ENCODE results near the gene UNK. TPM values are rescaled to one million over a fixed set of nuclear protein-coding genes. Genes with fewer than 3 reads are reported as not detected.
"Not testable (repeated sequence)": the region's sequence is repeated elsewhere in the genome, so short reads cannot be mapped to it uniquely, and the experiment has no call there.

Gene UNK
- total RNA-seq, 1 donor from 2014 or later: 21.2 TPM

GRCh38 chr17:75791254-75791653, 6.6 kb downstream of the UNK start:
- FAIRE-seq (no peak), DNase-seq (ENCODE audit: low spot score in 2 of 2) (no peak)

DNA sequence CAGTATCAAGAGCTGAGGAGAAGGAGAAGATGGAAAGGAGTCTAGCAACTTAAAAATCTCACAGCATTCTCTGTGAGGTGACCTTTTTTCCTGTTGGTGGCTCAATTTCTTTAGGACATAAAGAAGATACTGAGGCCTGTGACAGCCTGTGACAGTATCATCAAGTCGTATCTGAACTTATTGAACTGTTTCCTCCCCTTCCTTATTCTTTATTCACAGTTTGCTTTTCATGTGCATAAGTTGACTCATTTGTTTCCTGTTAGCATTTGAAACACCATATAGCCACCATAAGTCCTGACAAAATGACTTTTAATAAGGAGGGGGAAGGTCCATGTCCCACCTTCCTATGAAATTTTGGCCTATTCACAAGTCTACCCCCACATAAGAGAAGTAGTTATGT, 8.9 kb downstream of the UNK start:
- no peak for FAIRE-seq

GRCh38 chr17:75795820-75796607, 11.4 kb downstream of the UNK start:
- no peak for FAIRE-seq
- no peak for DNase-seq (ENCODE audit: low spot score in 2 of 2)

More for the DNA sequence above, 8.9 kb downstream of the UNK start:
- no peak for DNase-seq (ENCODE audit: low spot score in 2 of 2)

GRCh38 chr17:75799402-75799801, 14.8 kb downstream of the UNK start:
- FAIRE-seq (no peak), DNase-seq (ENCODE audit: low spot score in 2 of 2) (no peak)

GRCh38 chr17:75803883-75804282, 19.3 kb downstream of the UNK start:
- DNase-seq (ENCODE audit: low spot score in 2 of 2) (no peak), FAIRE-seq (no peak)

DNA sequence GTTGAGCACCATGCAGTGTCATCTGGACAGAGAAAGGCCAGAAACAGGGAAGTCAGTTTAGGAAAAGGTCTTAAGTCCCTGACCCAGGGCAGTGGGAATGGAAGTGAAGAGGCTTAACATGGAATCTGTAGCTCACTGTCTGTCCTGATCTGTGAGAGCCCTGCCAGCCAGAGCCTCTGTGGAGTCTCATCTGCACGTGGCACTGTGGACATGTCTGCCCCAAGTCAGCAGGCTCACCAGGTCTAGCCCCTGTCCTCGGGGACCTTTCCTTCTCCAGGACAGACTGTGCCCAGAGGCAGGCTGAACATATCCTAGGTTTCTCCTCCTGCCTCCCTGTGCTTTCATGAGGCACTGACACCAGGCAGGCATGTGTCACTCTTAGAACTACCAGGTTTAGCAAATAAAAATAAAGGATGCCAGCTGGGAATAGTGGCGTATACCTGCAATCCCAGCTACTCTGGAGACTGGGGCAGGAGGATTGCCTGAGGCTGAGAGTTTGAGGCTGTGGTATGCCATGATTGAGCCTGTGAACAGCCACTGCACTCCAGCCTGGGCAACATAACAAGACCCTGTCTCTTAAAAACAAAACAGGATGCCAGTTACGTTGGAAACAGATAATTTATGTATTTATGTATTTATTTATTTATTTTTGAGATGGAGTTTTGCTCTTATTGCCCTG, 22.4 kb downstream of the UNK start:
- DNase-seq (ENCODE audit: low spot score in 2 of 2) (no peak), FAIRE-seq (no peak)

DNA sequence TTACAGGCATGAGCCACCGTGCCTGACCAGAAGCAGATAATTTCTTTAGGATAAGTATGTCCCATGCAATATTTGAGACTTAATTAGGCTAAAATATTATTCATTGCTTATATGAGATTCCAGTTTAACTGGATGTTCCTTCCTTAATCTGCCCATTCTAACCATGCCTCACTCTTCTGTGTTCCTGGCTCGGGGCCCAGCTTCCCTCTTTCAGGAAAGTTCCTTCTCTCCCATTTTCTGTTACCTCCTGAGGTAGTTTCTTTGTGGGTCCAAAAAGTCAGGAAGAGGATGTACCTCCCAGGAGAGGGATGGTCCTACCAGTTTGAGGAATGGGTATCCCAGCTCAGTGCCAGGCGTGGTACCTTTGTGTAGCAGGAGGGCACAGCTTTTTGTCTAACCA, 23.3 kb downstream of the UNK start:
- no peak for DNase-seq (ENCODE audit: low spot score in 2 of 2)
- no peak for FAIRE-seq

DNA sequence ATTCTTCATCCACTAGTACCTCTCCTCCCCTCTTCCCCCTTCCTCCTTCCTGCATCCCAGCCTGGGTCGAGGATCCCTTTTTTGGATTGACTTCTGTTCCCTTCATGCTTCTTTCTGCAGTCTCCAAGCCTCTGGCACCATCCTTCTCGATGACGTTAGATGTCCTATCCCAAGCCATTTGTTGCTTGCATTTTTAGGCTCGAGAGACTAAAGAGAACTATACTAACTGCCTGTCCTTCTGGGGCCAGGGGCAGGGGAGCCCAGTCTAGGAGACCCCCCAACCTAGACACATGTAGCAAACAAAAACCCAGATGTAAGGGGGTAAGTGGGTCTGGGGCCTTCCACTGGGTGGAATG, 23.9 kb downstream of the UNK start:
- DNase-seq (ENCODE audit: low spot score in 2 of 2) (no peak), FAIRE-seq (no peak)

DNA sequence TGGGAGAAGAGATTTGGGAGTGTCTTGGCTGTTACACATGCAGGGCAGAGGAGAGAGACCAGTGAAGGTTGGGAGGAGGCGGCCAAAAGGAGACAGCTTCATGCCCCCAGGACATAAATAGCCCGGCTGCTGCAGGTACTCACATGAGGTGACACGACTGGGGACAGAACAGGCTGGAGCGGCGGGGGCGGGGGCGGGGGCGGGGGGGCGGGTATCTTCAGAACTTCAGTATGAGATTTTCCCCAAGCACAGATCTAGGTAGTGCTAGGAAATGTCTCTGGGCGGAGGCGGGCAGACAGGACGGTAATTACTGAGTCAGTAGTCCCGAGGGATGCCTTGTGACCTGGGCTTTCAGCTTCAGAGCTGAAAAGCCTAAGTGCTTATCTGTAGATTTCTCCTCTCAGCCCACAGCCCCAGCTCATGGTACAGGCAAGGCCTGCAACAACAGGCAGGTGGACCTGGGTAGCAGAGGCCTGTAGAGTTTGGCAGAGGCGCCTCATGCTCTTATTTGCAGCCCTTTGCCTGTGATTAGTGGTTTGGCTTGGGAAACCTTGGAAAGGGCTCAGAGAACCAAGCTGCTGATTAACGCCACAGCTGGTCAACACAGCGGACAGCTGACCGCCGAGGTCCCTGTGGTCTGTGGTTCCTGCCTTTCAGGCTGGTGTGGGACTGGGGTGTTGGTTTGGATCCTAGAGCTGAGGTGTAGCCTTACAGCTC, 24.5 kb downstream of the UNK start:
- no peak for FAIRE-seq

GRCh38 chr17:75809631-75810111, 25.1 kb downstream of the UNK start:
- DNase-seq (ENCODE audit: low spot score in 2 of 2) (no peak), FAIRE-seq (no peak)

More for the DNA sequence above, 24.5 kb downstream of the UNK start:
- no peak for DNase-seq (ENCODE audit: low spot score in 2 of 2)

GRCh38 chr17:75810216-75810615, 25.6 kb downstream of the UNK start:
- FAIRE-seq (no peak), DNase-seq (ENCODE audit: low spot score in 2 of 2) (no peak)

DNA sequence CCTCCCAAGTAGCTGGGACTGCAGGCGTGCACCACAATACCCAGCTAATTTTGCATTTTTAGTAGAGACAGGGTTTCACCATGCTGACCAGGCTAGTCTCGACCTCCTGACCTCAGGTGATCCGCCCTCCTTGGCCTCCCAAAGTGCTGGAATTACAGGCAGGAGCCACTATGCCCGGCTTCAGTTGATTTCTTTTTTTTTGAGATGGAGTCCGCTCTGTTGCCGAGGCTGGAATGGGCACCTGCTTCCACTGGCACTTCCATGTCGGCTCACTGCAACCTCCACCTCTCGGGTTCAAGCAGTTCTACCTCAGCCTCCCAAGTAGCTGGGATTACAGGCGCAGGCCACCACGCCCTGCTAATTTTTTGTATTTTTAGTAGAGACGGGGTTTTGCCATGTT, 26.1 kb downstream of the UNK start:
- DNase-seq (ENCODE audit: low spot score in 2 of 2); FAIRE-seq: not testable (repeated sequence)

DNA sequence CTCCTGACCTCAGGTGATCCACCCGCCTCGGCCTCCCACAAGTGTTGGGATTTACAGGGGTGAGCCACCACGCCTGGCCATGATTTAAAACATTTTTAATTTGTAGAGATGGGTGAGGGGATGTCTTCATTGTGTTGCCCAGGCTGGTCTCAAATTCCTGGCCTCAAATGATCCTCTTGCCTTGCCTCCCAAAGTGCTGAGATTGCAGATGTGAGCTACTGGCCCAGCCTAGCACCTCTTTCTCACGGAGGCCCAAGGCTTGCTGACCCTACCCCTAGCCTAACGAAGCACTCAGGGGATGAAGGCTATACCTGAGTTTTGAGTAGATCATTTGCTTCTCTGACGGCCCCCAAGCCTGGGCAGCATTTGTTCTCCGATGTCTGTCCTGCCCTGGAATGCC, 26.6 kb downstream of the UNK start:
- no peak for DNase-seq (ENCODE audit: low spot score in 2 of 2)
- FAIRE-seq: no peak

DNA sequence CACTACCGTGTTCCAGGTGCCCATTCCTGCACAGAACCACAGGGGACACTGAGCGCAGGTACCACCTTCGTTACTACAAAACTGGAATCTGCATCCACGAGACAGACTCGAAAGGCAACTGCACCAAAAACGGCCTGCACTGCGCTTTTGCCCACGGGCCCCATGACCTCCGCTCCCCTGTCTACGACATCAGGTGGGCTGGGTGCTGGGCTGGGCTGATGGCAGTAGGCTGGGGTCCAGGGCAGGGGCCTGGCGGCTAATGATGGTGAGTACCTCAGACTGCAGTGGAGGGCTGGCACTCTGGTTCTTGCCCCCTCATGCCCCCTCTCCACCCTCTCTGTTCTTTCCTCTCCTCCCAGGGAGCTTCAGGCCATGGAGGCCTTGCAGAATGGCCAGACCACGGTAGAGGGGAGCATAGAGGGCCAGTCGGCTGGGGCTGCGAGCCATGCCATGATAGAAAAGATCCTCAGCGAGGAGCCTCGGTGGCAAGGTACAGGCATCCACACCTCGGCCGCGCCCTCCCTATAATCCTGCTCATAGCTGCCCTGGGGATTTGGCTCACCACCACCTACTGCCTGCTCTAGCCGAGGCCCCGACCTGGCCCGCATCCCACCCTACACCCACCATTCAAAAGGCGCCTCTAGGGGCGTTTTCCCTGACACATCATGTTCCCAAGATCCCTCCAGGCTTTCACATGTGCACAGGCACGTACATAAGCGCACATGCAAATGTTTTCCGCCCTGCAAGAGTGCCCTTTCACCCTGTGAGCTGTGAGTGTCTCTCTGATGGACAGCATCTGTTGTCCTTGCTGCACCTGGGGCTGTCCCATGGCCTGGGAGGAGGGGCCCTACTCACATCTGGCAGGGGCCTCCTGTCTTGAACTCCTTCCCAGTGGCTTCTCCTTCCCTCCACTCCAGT, 27.7 kb downstream of the UNK start:
- DNase-seq (ENCODE audit: low spot score in 2 of 2): no peak
- FAIRE-seq: no peak

DNA sequence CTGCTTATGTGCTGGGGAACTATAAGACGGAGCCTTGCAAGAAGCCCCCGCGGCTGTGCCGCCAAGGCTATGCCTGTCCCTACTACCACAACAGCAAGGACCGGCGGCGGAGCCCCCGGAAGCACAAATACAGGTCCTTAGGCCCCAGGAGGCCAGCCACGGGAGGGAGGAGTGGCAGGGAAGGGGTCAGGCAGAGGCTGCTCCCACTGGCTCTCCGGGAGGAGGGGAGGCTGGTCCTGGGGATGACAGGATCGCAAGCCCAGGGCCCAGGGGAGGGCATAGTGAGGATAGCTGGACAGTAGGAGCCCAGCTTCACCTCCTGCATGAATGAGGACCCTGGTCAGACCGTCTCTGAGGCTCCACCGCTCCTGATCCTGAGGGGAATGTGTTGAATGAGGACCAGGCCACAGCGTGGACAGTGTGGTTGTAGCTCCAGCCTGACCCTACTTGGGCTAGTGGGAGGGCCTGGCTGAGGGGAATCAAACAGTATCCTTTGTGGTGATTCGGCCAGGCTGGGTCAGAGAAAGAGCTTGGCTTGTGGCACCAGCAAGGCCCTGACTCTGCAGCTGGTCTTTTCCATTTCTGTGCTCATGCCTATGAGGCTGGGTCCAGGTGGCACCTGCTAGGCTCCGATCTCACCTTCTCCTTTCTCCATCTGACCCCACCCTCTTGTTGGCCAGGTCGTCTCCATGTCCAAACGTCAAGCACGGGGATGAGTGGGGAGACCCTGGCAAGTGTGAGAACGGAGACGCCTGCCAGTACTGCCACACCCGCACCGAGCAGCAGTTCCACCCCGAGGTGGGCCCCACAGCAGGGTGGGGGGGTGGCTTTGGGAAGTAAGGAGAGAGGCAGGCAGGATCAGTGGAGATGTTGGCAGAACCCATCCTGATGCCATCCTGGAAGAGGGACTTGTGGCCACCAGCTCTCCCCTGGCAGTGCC, 28.7 kb downstream of the UNK start:
- no peak for DNase-seq (ENCODE audit: low spot score in 2 of 2)

DNA sequence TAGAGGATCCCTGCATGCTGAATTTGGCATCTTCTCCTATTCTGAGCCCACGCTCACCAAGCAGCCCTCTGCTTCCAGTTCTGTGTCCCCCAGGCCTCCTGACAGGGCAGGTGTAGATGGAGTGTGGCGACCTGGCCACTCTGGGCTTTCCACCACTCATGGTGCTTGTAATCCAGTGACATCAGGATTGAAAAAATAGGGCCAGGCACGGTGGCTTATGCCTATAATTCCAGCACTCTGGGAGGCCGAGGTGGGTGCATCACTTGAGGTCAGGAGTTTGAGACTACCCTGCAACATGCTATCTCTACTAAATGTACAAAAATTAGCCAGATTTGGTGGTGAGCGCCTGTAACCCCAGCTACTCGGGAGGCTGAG, 29.4 kb downstream of the UNK start:
- no peak for DNase-seq (ENCODE audit: low spot score in 2 of 2)
- no peak for FAIRE-seq

More for the DNA sequence above, 28.7 kb downstream of the UNK start:
- FAIRE-seq: no peak

DNA sequence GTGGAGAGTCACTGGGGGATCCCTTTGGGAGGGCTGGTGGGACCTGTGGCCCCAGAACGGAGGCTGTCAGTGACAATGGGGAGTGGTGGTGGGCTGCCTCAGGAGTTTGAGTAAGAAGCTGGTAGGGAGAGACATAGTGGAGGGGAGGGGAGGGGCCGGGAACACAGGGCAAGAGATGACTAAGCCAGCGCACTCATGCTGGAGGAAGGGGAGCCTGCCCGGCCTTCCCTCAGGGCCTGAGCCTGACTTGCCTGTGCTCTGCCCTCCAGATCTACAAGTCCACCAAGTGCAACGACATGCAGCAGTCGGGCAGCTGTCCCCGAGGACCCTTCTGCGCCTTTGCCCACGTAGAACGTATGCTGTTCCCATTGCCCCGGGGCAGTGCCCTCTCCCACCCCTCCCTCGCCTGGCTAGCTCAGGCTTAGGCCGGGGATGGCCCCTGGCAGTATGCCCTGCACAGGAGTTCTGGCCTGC, 30.3 kb downstream of the UNK start:
- DNase-seq (ENCODE audit: low spot score in 2 of 2): no peak

DNA sequence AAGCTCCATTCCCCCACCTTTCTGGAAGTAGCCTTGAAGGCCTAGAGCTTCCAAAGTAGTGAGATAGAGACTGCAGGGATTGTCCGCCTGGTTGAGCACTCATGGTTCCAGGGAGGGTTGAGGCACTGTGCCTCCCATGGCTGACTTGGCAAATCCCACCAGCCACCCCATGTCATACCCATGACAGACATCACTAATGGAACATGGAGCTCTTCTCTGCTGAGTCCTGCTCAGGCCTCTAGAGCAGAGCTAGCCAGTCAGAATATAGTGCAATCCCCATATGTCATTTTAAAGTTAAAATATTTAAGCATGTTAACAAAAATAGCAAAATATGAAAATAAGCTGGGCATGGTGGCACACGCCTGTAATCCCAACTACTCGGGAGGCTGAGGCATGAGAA, 30.8 kb downstream of the UNK start:
- DNase-seq (ENCODE audit: low spot score in 2 of 2): no peak
- no peak for FAIRE-seq

More for the DNA sequence above, 30.3 kb downstream of the UNK start:
- FAIRE-seq: no peak

DNA sequence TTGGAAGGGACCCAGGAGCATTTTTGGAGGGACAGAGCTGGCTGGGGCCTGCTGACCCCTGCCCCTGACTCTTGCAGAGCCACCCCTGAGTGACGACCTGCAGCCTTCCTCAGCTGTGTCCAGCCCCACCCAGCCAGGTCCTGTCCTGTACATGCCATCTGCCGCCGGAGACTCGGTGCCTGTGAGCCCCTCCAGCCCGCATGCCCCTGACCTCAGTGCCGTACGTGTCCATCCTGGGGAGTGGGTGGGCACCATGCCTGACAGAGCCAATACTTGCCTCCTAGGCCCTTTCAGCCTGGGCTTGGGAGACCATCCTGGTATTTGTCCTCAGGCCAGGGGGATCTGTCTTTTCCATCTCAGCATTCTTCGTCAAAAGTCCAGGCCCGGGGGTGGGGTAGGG, 32.1 kb downstream of the UNK start:
- DNase-seq (ENCODE audit: low spot score in 2 of 2) (no peak), FAIRE-seq (no peak)

Data from frontal cortex (tissue), 4 donors.